ENCODE results near the gene COL4A1. TPM values are rescaled to one million over a fixed set of nuclear protein-coding genes. Genes with fewer than 3 reads are reported as not detected.
A peak's percentile ranks its signal among the peaks of the same experiment; 100 is the strongest.

The COL4A1 gene
- total and polyA plus RNA-seq, 12 donors, result 83.3 to 342 (median 147) TPM

- no peak for DNase-seq
- no peak overlapping the region for H3K4me3 ChIP-seq
- H3K36me3 ChIP-seq, result peaks cover 0 to 63% (median 0%) of the 10 kb centered on the region in 9 donors
- no peaks in the 10 kb centered on the region for H3K9me3 ChIP-seq
- no peak for TF ChIP-seq CTCF (IDR thresholded peaks at IDR 0.05)
- peaks cover 34 to 83% (median 62%) of the 10 kb centered on the region in 9 donors for H3K4me1 ChIP-seq
- WGBS, 2 donors, result 73 to 86% methylated on average over 14 of the region's 14 CpGs
- no peaks in the 10 kb centered on the region for H3K27me3 ChIP-seq
- H3K27ac ChIP-seq, result peak overlapping the region in 9 of 10 donors; percentile 40 to 82 (median 71)
- ATAC-seq, result peak in 3 of 8 donors; percentile 6 to 15 (median 7)
- intact Hi-C loops (cut with DNase I), result no loop called here
Observed at GRCh38 chr13:110285991-110286832, 20.7 kb downstream of the COL4A1 start.

GRCh38 chr13:110284779-110285484 is 22.0 kb downstream of the COL4A1 start:
- Histone ChIP-seq H3K36me3 (peaks cover 0 to 52% (median 0%) of the 10 kb centered on the region in 9 donors), H3K4me1 (peaks cover 34 to 87% (median 68%) of the 10 kb centered on the region in 9 donors), H3K27me3 (no peaks in the 10 kb centered on the region), H3K9me3 (no peaks in the 10 kb centered on the region), H3K27ac (peak overlapping the region in 2 of 10 donors; percentile 36 to 82), H3K4me3 (no peak overlapping the region)
- no peak for TF ChIP-seq CTCF (IDR thresholded peaks at IDR 0.05)
- DNase-seq, result no peak
- 75 to 79% methylated on average over 11 of the region's 11 CpGs for WGBS, 2 donors
- no peak for ATAC-seq
- intact Hi-C loops (cut with DNase I), result no loop called here

- ATAC-seq (no peak), DNase-seq (no peak)
- no peaks in the 10 kb centered on the region for H3K27me3 ChIP-seq
- H3K36me3 ChIP-seq, result peaks cover 0 to 42% (median 0%) of the 10 kb centered on the region in 9 donors
- intact Hi-C loops (cut with DNase I), result no loop called here
- no peaks in the 10 kb centered on the region for H3K9me3 ChIP-seq
- H3K27ac ChIP-seq, result peak overlapping the region in 1 of 10 donors; percentile 13
- no peak for TF ChIP-seq CTCF (IDR thresholded peaks at IDR 0.05)
- H3K4me1 ChIP-seq, result peaks cover 34 to 94% (median 74%) of the 10 kb centered on the region in 9 donors
- WGBS, 2 donors, result 68 to 70% methylated on average over 7 of the region's 7 CpGs
- H3K4me3 ChIP-seq, result no peak overlapping the region
Observed at GRCh38 chr13:110283736-110284517, 23.0 kb downstream of the COL4A1 start.
